NCI-H2107 (cell line): ENCODE results near the gene TOGARAM1.
"Not testable (repeated sequence)": the region's sequence is repeated elsewhere in the genome, so short reads cannot be mapped to it uniquely, and the experiment has no call there.

ENCODE experiments used
- DNase-seq: peaks from one replicate; lab custom pipeline; 2025; lab: John Stamatoyannopoulos, UW

The TOGARAM1 gene

GRCh38 chr14:45044638-45045037 is 82.6 kb downstream of the TOGARAM1 start:
- no peak for DNase-seq

- no peak for DNase-seq
These were observed 86.4 kb downstream of the TOGARAM1 start for GRCh38 chr14:45048385-45048784.

GRCh38 chr14:45051180-45051579 is 89.2 kb downstream of the TOGARAM1 start:
- DNase-seq, result no peak

GRCh38 chr14:45051896-45052295 is 89.9 kb downstream of the TOGARAM1 start:
- no peak for DNase-seq

- no peak for DNase-seq
These were observed 95.4 kb downstream of the TOGARAM1 start for GRCh38 chr14:45057349-45057748.

GRCh38 chr14:45057881-45058364 is 95.9 kb downstream of the TOGARAM1 start:
- DNase-seq, result no peak

GRCh38 chr14:45060551-45060950 is 98.6 kb downstream of the TOGARAM1 start:
- no peak for DNase-seq

GRCh38 chr14:45065540-45065939 is 103.5 kb downstream of the TOGARAM1 start:
- DNase-seq, result no peak

- no peak for DNase-seq
These were observed 104.0 kb downstream of the TOGARAM1 start for GRCh38 chr14:45065956-45066355.

GRCh38 chr14:45066667-45067066 is 104.7 kb downstream of the TOGARAM1 start:
- DNase-seq, result no peak

- DNase-seq, result no peak
These were observed 106.4 kb downstream of the TOGARAM1 start for GRCh38 chr14:45068396-45068795.

- DNase-seq, result no peak
These were observed 108.2 kb downstream of the TOGARAM1 start for GRCh38 chr14:45070215-45070614.

GRCh38 chr14:45072126-45072525 is 110.1 kb downstream of the TOGARAM1 start:
- no peak for DNase-seq

- DNase-seq, result no peak
These were observed 111.4 kb downstream of the TOGARAM1 start for GRCh38 chr14:45073231-45073879.

GRCh38 chr14:45078323-45078722 is 116.3 kb downstream of the TOGARAM1 start:
- DNase-seq, result no peak

GRCh38 chr14:45080416-45080968 is 118.5 kb downstream of the TOGARAM1 start:
- not testable (repeated sequence) for DNase-seq

GRCh38 chr14:45081096-45081495 is 119.1 kb downstream of the TOGARAM1 start:
- DNase-seq, result not testable (repeated sequence)

GRCh38 chr14:45082420-45082819 is 120.4 kb downstream of the TOGARAM1 start:
- DNase-seq, result no peak

GRCh38 chr14:45083617-45083975 is 121.6 kb downstream of the TOGARAM1 start:
- DNase-seq, result no peak

GRCh38 chr14:45083976-45084722 is 122.2 kb downstream of the TOGARAM1 start, which contains the start of gene PRPF39:
Gene PRPF39, plus strand, starts transcription at chr14:45084116. Its CDS starts 11,124 bp downstream, at chr14:45095240.
- peak; percentile 98 for DNase-seq

GRCh38 chr14:45084946-45085346 is 123.0 kb downstream of the TOGARAM1 start:
- no peak for DNase-seq

- no peak for DNase-seq
These were observed 127.8 kb downstream of the TOGARAM1 start for GRCh38 chr14:45089813-45090212.

GRCh38 chr14:45091710-45092109 is 129.7 kb downstream of the TOGARAM1 start:
- DNase-seq, result no peak
